Measurements from ENCODE around the gene TSKS. TPM values are rescaled to one million over a fixed set of nuclear protein-coding genes. Genes with fewer than 3 reads are reported as not detected.

Gene TSKS
- total RNA-seq, 1 donor from 2014 or later: not detected

DNA sequence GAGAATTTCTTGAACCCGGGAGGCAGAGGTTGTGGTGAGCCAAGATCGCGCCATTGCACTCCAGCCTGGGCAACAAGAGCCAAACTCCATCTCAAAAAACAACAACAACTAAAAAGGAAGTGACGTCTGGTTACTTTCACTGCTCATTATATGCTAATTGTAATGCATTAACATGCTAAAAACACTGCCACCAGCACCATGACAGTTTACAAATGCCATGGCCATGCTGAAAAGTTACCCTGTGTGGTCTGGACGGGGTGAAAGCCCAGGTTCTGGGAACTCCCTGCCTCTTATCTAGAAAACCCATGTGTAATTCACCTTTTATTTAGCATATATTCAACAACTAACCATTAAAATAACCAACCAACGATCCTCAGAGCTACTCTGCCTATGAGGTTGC, 44.1 kb downstream of the TSKS start:
- H3K27ac Mint-ChIP-seq (ENCODE audit: unreplicated experiment): no peak overlapping the region

DNA sequence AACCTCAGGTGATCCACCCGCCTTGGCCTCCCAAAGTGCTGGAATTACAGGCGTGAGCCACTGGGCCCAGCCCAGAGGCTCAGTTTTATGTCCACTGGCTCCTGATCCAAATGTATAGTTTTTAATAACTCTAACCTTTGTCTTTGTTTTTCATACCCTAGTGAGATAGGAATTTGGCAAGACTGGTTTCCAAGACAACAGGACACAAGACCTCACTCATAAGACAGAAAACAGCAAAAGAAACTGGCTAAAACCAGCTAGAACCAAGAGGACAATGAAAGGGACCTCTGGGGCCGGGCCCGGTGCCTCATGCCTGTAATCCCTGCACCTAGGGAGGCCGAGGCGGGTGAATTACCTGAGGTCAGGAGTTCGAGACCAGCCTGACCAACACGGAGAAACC, 44.6 kb downstream of the TSKS start:
- H3K27me3 ChIP-seq (ENCODE audit: insufficient read depth, low read length): no peaks in the 10 kb centered on the region
- H3K4me3 ChIP-seq (ENCODE audit: insufficient read depth, low read depth, low read length): no peak overlapping the region
- no peak for TF ChIP-seq EZH2 (IDR thresholded peaks at IDR 0.05; ENCODE audit: insufficient read depth, low read length)
- TF ChIP-seq, protein P1, sequence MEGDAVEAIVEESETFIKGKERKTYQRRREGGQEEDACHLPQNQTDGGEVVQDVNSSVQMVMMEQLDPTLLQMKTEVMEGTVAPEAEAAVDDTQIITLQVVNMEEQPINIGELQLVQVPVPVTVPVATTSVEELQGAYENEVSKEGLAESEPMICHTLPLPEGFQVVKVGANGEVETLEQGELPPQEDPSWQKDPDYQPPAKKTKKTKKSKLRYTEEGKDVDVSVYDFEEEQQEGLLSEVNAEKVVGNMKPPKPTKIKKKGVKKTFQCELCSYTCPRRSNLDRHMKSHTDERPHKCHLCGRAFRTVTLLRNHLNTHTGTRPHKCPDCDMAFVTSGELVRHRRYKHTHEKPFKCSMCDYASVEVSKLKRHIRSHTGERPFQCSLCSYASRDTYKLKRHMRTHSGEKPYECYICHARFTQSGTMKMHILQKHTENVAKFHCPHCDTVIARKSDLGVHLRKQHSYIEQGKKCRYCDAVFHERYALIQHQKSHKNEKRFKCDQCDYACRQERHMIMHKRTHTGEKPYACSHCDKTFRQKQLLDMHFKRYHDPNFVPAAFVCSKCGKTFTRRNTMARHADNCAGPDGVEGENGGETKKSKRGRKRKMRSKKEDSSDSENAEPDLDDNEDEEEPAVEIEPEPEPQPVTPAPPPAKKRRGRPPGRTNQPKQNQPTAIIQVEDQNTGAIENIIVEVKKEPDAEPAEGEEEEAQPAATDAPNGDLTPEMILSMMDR (IDR thresholded peaks at IDR 0.05; ENCODE audit: insufficient read depth, low read depth, low read length): no peak
- no peaks in the 10 kb centered on the region for H3K36me3 Mint-ChIP-seq (ENCODE audit: low read depth, unreplicated experiment)
- H3K27ac ChIP-seq (ENCODE audit: low read depth, low read length): no peak overlapping the region
- H3K4me3 Mint-ChIP-seq (ENCODE audit: unreplicated experiment): no peak overlapping the region
- no peak for DNase-seq (ENCODE audit: low read depth)
- H2AFZ ChIP-seq (ENCODE audit: low read depth, low read length): no peak overlapping the region
- H3K4me1 Mint-ChIP-seq (ENCODE audit: low read depth, unreplicated experiment): no peaks in the 10 kb centered on the region
- no peaks in the 10 kb centered on the region for H3K9me3 ChIP-seq (ENCODE audit: insufficient read depth, low read depth, low read length)
- H3K36me3 ChIP-seq (ENCODE audit: insufficient read depth, low read length): no peaks in the 10 kb centered on the region
- no peaks in the 10 kb centered on the region for H4K20me1 ChIP-seq (ENCODE audit: insufficient read depth, low read length)
- no peaks in the 10 kb centered on the region for H3K79me2 ChIP-seq (ENCODE audit: insufficient read depth, low read length)
- no peak overlapping the region for H3K9ac ChIP-seq (ENCODE audit: low read length)
- peaks cover 5% of the 10 kb centered on the region for H3K9me3 Mint-ChIP-seq (ENCODE audit: unreplicated experiment)
- no peaks in the 10 kb centered on the region for H3K27me3 Mint-ChIP-seq (ENCODE audit: low read depth, unreplicated experiment)
- no peak for FAIRE-seq
- H3K27ac Mint-ChIP-seq (ENCODE audit: unreplicated experiment): peak overlapping the region; percentile 47
- no peaks in the 10 kb centered on the region for H3K4me1 ChIP-seq (ENCODE audit: insufficient read depth, low read length)
- H3K4me2 ChIP-seq (ENCODE audit: low read length): no peak overlapping the region

More for the DNA sequence above, 44.1 kb downstream of the TSKS start:
- Histone ChIP-seq H3K9me3 (ENCODE audit: insufficient read depth, low read depth, low read length) (no peaks in the 10 kb centered on the region), H3K9ac (ENCODE audit: low read length) (no peak overlapping the region), H3K27ac (ENCODE audit: low read depth, low read length) (no peak overlapping the region), H3K79me2 (ENCODE audit: insufficient read depth, low read length) (no peaks in the 10 kb centered on the region), H3K4me3 (ENCODE audit: insufficient read depth, low read depth, low read length) (no peak overlapping the region), H3K36me3 (ENCODE audit: insufficient read depth, low read length) (no peaks in the 10 kb centered on the region), H3K27me3 (ENCODE audit: insufficient read depth, low read length) (no peaks in the 10 kb centered on the region), H3K4me2 (ENCODE audit: low read length) (no peak overlapping the region), H4K20me1 (ENCODE audit: insufficient read depth, low read length) (no peaks in the 10 kb centered on the region), H3K4me1 (ENCODE audit: insufficient read depth, low read length) (no peaks in the 10 kb centered on the region), H2AFZ (ENCODE audit: low read depth, low read length) (no peak overlapping the region)
- no peak for DNase-seq (ENCODE audit: low read depth)
- Mint-ChIP-seq H3K27me3 (ENCODE audit: low read depth, unreplicated experiment) (no peaks in the 10 kb centered on the region), H3K36me3 (ENCODE audit: low read depth, unreplicated experiment) (no peaks in the 10 kb centered on the region), H3K4me3 (ENCODE audit: unreplicated experiment) (no peak overlapping the region), H3K9me3 (ENCODE audit: unreplicated experiment) (peaks cover 5% of the 10 kb centered on the region), H3K4me1 (ENCODE audit: low read depth, unreplicated experiment) (no peaks in the 10 kb centered on the region)
- TF ChIP-seq, protein P1 (IDR thresholded peaks at IDR 0.05; ENCODE audit: insufficient read depth, low read depth, low read length): no peak
- no peak for TF ChIP-seq EZH2 (IDR thresholded peaks at IDR 0.05; ENCODE audit: insufficient read depth, low read length)
- no peak for FAIRE-seq

DNA sequence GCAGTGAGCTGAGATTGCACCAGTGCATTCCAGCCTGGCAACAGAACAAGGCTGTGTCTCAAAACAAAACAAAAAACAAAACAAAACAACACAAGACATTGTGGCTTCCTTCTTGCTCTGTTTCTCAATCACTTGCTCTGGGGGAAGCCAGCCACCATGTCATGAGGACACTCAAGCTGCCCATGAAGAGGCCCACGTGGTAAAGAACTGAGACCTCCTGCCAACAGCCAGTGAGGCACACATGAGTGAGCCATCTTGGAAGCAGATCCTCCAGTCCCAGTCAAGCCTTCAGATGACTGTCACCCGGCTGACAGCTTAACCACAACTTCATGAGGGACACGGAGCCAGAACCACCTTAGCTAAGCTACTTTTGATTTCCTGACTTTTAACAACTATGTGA, 47.0 kb downstream of the TSKS start:
- no peak overlapping the region for H3K4me3 Mint-ChIP-seq (ENCODE audit: unreplicated experiment)
- FAIRE-seq (no peak), DNase-seq (ENCODE audit: low read depth) (no peak)
- H3K27me3 Mint-ChIP-seq (ENCODE audit: low read depth, unreplicated experiment): no peaks in the 10 kb centered on the region
- TF ChIP-seq, protein P1 (IDR thresholded peaks at IDR 0.05; ENCODE audit: insufficient read depth, low read depth, low read length): no peak
- no peak for TF ChIP-seq EZH2 (IDR thresholded peaks at IDR 0.05; ENCODE audit: insufficient read depth, low read length)
- H3K27ac ChIP-seq (ENCODE audit: low read depth, low read length): no peak overlapping the region
- no peaks in the 10 kb centered on the region for H3K36me3 Mint-ChIP-seq (ENCODE audit: low read depth, unreplicated experiment)
- peaks cover 5% of the 10 kb centered on the region for H3K9me3 Mint-ChIP-seq (ENCODE audit: unreplicated experiment)
- no peak overlapping the region for H3K4me2 ChIP-seq (ENCODE audit: low read length)
- no peak overlapping the region for H3K9ac ChIP-seq (ENCODE audit: low read length)
- no peaks in the 10 kb centered on the region for H3K9me3 ChIP-seq (ENCODE audit: insufficient read depth, low read depth, low read length)
- H3K79me2 ChIP-seq (ENCODE audit: insufficient read depth, low read length): no peaks in the 10 kb centered on the region
- no peak overlapping the region for H2AFZ ChIP-seq (ENCODE audit: low read depth, low read length)
- H3K4me3 ChIP-seq (ENCODE audit: insufficient read depth, low read depth, low read length): no peak overlapping the region
- no peak overlapping the region for H3K27ac Mint-ChIP-seq (ENCODE audit: unreplicated experiment)
- H3K36me3 ChIP-seq (ENCODE audit: insufficient read depth, low read length): no peaks in the 10 kb centered on the region
- no peaks in the 10 kb centered on the region for H4K20me1 ChIP-seq (ENCODE audit: insufficient read depth, low read length)
- no peaks in the 10 kb centered on the region for H3K27me3 ChIP-seq (ENCODE audit: insufficient read depth, low read length)
- H3K4me1 ChIP-seq (ENCODE audit: insufficient read depth, low read length): no peaks in the 10 kb centered on the region
- no peaks in the 10 kb centered on the region for H3K4me1 Mint-ChIP-seq (ENCODE audit: low read depth, unreplicated experiment)

All from astrocyte (in vitro differentiated cells and primary cell).